Lower lobe of right lung (tissue), 2 donors: Measurements from ENCODE around the gene TEN1. TPM values are rescaled to one million over a fixed set of nuclear protein-coding genes. Genes with fewer than 3 reads are reported as not detected.

Source experiments
- ATAC-seq, 2 donors: fragments of 200-7000 bp; cut with Tn5 transposase; one replicate each; pipeline ENCODE4 v1.9.1; 2020 to 2022; ENCODE audit warnings: mild to moderate bottlenecking in 2 of 2, moderate library complexity in 2 of 2
- DNase-seq: peaks from one replicate; pipeline ENCODE4 v3.0.0-alpha.2; 2020
- H3K27ac ChIP-seq: fragments of 200-600 bp; one replicate; pipeline ENCODE4 v1.8.0; 2022
- H3K27me3 ChIP-seq: fragments of 200-600 bp; one replicate; pipeline ENCODE4 v1.8.0; 2022; ENCODE audit warnings: low read depth
- H3K36me3 ChIP-seq: fragments of 200-600 bp; one replicate; pipeline ENCODE4 v1.8.0; 2022; ENCODE audit warnings: mild to moderate bottlenecking
- H3K4me1 ChIP-seq: fragments of 200-600 bp; one replicate; pipeline ENCODE4 v1.8.0; 2022
- H3K4me3 ChIP-seq: fragments of 200-600 bp; one replicate; pipeline ENCODE4 v1.8.0; 2022; ENCODE audit warnings: mild to moderate bottlenecking
- H3K9me3 ChIP-seq: fragments of 200-600 bp; one replicate; pipeline ENCODE4 v1.8.0; 2022
- intact Hi-C: fragments of 100-400 bp; cut with DNase I; formaldehyde crosslinking; loops from one replicate; pipeline ENCODE4 v1.11.0; 2022
- long read RNA-seq: library from polyadenylated mRNA; unstranded; transcript quantifications from one replicate; pipeline ENCODE4 v2.0.0, GENCODE V29; 2021
- total RNA-seq: library from RNA; stranded (reverse); fragmentation: NEBNext Ultra II Directional; extraction: Animal tissue kit (Norgen Biotek cat#: 25700); gene quantifications from one replicate; pipeline ENCODE4 v1.2.1, GENCODE V29; 2021
- TF ChIP-seq, protein P1 (sequence below): fragments of 200-600 bp; IDR thresholded peaks from one replicate; pipeline ENCODE4 v1.8.0; 2022; ENCODE audit warnings: antibody characterized with exemption, mild to moderate bottlenecking
- donor health status: DM: no; HTN: yes; CAD: no; lungs with severe emphysema.

Gene TEN1, protein sequence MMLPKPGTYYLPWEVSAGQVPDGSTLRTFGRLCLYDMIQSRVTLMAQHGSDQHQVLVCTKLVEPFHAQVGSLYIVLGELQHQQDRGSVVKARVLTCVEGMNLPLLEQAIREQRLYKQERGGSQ
- 14.6 TPM for total RNA-seq
- long read RNA-seq, transcript TEN1-201 (4 exons, 994 nt) = major isoform, 11 of 12 reads
- long read RNA-seq, partial matches to known transcripts = 0 of 12 reads
- long read RNA-seq, other reads (novel, unspliced or antisense) = 1 of 12 reads

- DNase-seq = peak; percentile 99
- TF ChIP-seq, protein P1, sequence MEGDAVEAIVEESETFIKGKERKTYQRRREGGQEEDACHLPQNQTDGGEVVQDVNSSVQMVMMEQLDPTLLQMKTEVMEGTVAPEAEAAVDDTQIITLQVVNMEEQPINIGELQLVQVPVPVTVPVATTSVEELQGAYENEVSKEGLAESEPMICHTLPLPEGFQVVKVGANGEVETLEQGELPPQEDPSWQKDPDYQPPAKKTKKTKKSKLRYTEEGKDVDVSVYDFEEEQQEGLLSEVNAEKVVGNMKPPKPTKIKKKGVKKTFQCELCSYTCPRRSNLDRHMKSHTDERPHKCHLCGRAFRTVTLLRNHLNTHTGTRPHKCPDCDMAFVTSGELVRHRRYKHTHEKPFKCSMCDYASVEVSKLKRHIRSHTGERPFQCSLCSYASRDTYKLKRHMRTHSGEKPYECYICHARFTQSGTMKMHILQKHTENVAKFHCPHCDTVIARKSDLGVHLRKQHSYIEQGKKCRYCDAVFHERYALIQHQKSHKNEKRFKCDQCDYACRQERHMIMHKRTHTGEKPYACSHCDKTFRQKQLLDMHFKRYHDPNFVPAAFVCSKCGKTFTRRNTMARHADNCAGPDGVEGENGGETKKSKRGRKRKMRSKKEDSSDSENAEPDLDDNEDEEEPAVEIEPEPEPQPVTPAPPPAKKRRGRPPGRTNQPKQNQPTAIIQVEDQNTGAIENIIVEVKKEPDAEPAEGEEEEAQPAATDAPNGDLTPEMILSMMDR = peak; percentile 57
- ATAC-seq = peak; percentile 97 to 98
- no peaks in the 10 kb centered on the region for H3K36me3 ChIP-seq
- H3K27me3 ChIP-seq = no peaks in the 10 kb centered on the region
- H3K4me3 ChIP-seq = peak within 1 kb of the TSS; percentile 66
- peak within 1 kb of the TSS; percentile 98 for H3K27ac ChIP-seq
- peaks cover 76% of the 10 kb centered on the region for H3K4me1 ChIP-seq
- H3K9me3 ChIP-seq = no peaks in the 10 kb centered on the region
- intact Hi-C loops = no loop called here
Measured at GRCh38 chr17:75978938-75979704, at the start of gene TEN1, which contains the start of gene ACOX1. TSS of gene TEN1 (plus strand) at chr17:75979240. CDS start at chr17:75986193, 6,953 bp downstream. TSS of gene ACOX1 (minus strand) at chr17:75979166. CDS start at chr17:75979073, 93 bp downstream.

- Histone ChIP-seq H3K36me3 (peaks cover 4% of the 10 kb centered on the region), H3K4me1 (peaks cover 8% of the 10 kb centered on the region), H3K27me3 (no peaks in the 10 kb centered on the region), H3K27ac (no peak overlapping the region), H3K4me3 (no peak overlapping the region), H3K9me3 (no peaks in the 10 kb centered on the region)
- no peak for DNase-seq
- intact Hi-C loops = no loop called here
- ATAC-seq = no peak
- TF ChIP-seq, protein P1 = no peak
Measured at GRCh38 chr17:75931062-75931461, 48.0 kb upstream of the TEN1 start.

GRCh38 chr17:75932852-75933251, 46.2 kb upstream of the TEN1 start:
- H3K27ac ChIP-seq = no peak overlapping the region
- no peaks in the 10 kb centered on the region for H3K27me3 ChIP-seq
- intact Hi-C loops = no loop called here
- no peaks in the 10 kb centered on the region for H3K9me3 ChIP-seq
- DNase-seq (no peak), ATAC-seq (no peak)
- TF ChIP-seq, protein P1 = no peak
- no peak overlapping the region for H3K4me3 ChIP-seq
- no peaks in the 10 kb centered on the region for H3K36me3 ChIP-seq
- H3K4me1 ChIP-seq = no peaks in the 10 kb centered on the region

GRCh38 chr17:75933808-75934207, 45.2 kb upstream of the TEN1 start:
- no peaks in the 10 kb centered on the region for H3K36me3 ChIP-seq
- H3K4me1 ChIP-seq = no peaks in the 10 kb centered on the region
- intact Hi-C loops = no loop called here
- TF ChIP-seq, protein P1 = no peak
- no peaks in the 10 kb centered on the region for H3K9me3 ChIP-seq
- H3K27ac ChIP-seq = no peak overlapping the region
- no peak for DNase-seq
- no peaks in the 10 kb centered on the region for H3K27me3 ChIP-seq
- no peak for ATAC-seq
- no peak overlapping the region for H3K4me3 ChIP-seq

GRCh38 chr17:75937652-75938051, 41.4 kb upstream of the TEN1 start:
- ATAC-seq = no peak
- Histone ChIP-seq H3K36me3 (no peaks in the 10 kb centered on the region), H3K27ac (no peak overlapping the region), H3K4me1 (peaks cover 12% of the 10 kb centered on the region), H3K9me3 (no peaks in the 10 kb centered on the region), H3K4me3 (no peak overlapping the region), H3K27me3 (no peaks in the 10 kb centered on the region)
- intact Hi-C loops = no loop called here
- no peak for DNase-seq
- TF ChIP-seq, protein P1 = no peak
